ENCODE measurements around the gene ADAT1. TPM values are rescaled to one million over a fixed set of nuclear protein-coding genes. Genes with fewer than 3 reads are reported as not detected.

The ADAT1 gene
- total and polyA plus RNA-seq, 2 of the 13 experiments (the other 11 are each of a cell fraction or from before 2014, with no cell fraction given), result 18.4 to 40.8 TPM

DNA sequence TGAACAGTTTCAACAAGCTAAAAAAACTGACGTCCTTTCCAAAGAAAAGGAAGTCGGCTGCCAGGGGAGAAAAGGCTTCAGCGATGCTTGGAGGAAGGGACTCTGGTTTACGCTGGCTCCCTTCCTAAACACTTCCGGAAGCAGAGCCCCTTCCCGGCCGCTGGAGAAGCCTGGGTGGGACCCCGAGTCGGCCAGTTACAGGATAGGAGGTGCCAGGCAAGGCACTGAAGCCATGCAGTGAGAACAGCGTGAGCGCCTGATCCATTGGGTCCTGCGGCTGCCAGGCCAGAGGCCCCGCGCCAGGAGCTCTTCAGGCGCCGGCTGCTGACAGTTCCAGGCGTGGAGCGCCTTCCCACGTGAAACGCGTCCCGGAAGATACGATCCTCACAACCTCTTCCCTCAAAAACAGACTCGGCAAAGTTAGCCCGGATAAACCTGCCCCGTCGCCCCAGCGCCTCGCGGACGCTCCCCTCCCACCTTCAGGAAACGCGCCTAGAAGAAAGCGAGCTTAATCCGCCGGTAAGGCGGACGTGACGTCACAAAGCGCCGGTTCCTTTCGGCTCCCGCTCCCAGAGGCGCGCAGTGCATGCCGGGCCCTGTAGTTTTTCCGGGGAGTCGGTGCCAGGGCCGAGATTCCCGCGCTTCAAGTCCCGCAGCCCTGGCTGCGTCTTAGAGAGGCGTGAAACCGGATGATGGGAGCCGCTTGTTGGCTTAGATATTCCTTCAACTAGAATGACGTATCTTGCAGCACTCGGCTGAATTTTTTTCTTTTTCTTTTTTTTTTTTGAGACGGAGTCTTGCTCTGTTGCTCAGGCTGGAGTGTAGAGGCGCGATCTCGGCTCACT is at the start of gene ADAT1 (continued):
- no peak for TF ChIP-seq PCBP2 (optimal IDR thresholded peaks at IDR 0.05; ENCODE audit: low read depth, low read length, poor library complexity, severe bottlenecking)
- TF ChIP-seq RCOR2 (CRISPR knock-in tag; IDR thresholded peaks at IDR 0.05), result no peak
- 0 out of 2 replicates have a peak, but pooled peaks have one; percentile 25 for TF ChIP-seq NFIC (IDR thresholded peaks at IDR 0.05; ENCODE audit: low read length)
- peak; percentile 71; the same call in 1 of the 2 replicates for TF ChIP-seq SP1 (IDR thresholded peaks at IDR 0.05)
- 0 out of 2 replicates have a peak, but pooled peaks have one; percentile 48 for TF ChIP-seq SP1 (CRISPR knock-in tag; IDR thresholded peaks at IDR 0.05)
- peak; percentile 59; the same call in 1 of the 2 replicates for TF ChIP-seq MAZ (IDR thresholded peaks at IDR 0.05; ENCODE audit: borderline replicate concordance, low read depth, low read length)
- TF ChIP-seq MAZ (CRISPR knock-in tag; IDR thresholded peaks at IDR 0.05; ENCODE audit: low read depth), result peak; percentile 46; the same call in 1 of the 2 replicates
- TF ChIP-seq, protein P1, sequence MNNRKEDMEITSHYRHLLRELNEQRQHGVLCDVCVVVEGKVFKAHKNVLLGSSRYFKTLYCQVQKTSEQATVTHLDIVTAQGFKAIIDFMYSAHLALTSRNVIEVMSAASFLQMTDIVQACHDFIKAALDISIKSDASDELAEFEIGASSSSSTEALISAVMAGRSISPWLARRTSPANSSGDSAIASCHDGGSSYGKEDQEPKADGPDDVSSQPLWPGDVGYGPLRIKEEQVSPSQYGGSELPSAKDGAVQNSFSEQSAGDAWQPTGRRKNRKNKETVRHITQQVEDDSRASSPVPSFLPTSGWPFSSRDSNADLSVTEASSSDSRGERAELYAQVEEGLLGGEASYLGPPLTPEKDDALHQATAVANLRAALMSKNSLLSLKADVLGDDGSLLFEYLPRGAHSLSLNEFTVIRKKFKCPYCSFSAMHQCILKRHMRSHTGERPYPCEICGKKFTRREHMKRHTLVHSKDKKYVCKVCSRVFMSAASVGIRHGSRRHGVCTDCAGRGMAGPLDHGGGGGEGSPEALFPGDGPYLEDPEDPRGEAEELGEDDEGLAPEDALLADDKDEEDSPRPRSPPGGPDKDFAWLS (CRISPR knock-in tag; IDR thresholded peaks at IDR 0.05; ENCODE audit: borderline replicate concordance), result no peak
- TF ChIP-seq ZSCAN12 (CRISPR knock-in tag; IDR thresholded peaks at IDR 0.05), result peak; percentile 40; the same call in 1 of the 2 replicates
- 0 out of 2 replicates have a peak, but pooled peaks have one; percentile 38 for TF ChIP-seq POGK (CRISPR knock-in tag; conservative IDR thresholded peaks at IDR 0.05)
- no peak; the same call in 1 of the 2 replicates for TF ChIP-seq ZBTB20 (CRISPR knock-in tag; IDR thresholded peaks at IDR 0.05; ENCODE audit: borderline replicate concordance, low read depth)
- TF ChIP-seq ZNF660 (CRISPR knock-in tag; IDR thresholded peaks at IDR 0.05; ENCODE audit: borderline replicate concordance, low read depth), result no peak
- TF ChIP-seq ZNF878 (CRISPR knock-in tag; IDR thresholded peaks at IDR 0.05), result no peak
- no peak for TF ChIP-seq TFAP4 (IDR thresholded peaks at IDR 0.05; ENCODE audit: borderline replicate concordance, low read depth)
- TF ChIP-seq MIER3 (CRISPR knock-in tag; IDR thresholded peaks at IDR 0.05; ENCODE audit: borderline replicate concordance), result peak; percentile 86; the same call in 1 of the 2 replicates
- TF ChIP-seq HCFC1 (IDR thresholded peaks at IDR 0.05; ENCODE audit: low read depth, low read length), result peak; percentile 95
- TF ChIP-seq NFRKB (IDR thresholded peaks at IDR 0.05), result no peak
- TF ChIP-seq YY1 (IDR thresholded peaks at IDR 0.05; ENCODE audit: insufficient read depth, insufficient replicate concordance, low read depth, low read length), result peak; percentile 62
- TF ChIP-seq DNMT1 (CRISPR knock-in tag; IDR thresholded peaks at IDR 0.05), result no peak
- TF ChIP-seq, protein P2, sequence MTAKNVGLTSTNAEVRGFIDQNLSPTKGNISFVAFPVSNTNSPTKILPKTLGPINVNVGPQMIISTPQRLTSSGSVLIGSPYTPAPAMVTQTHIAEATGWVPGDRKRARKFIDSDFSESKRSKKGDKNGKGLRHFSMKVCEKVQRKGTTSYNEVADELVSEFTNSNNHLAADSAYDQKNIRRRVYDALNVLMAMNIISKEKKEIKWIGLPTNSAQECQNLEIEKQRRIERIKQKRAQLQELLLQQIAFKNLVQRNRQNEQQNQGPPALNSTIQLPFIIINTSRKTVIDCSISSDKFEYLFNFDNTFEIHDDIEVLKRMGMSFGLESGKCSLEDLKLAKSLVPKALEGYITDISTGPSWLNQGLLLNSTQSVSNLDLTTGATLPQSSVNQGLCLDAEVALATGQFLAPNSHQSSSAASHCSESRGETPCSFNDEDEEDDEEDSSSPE (CRISPR knock-in tag; IDR thresholded peaks at IDR 0.05), result peak; percentile 99
- TF ChIP-seq ZNF333 (CRISPR knock-in tag; IDR thresholded peaks at IDR 0.05; ENCODE audit: borderline replicate concordance), result no peak
- no peak for TF ChIP-seq KDM6A (CRISPR knock-in tag; IDR thresholded peaks at IDR 0.05; ENCODE audit: low read depth)
- TF ChIP-seq RELA (CRISPR knock-in tag; IDR thresholded peaks at IDR 0.05), result no peak
- TF ChIP-seq, protein P3, sequence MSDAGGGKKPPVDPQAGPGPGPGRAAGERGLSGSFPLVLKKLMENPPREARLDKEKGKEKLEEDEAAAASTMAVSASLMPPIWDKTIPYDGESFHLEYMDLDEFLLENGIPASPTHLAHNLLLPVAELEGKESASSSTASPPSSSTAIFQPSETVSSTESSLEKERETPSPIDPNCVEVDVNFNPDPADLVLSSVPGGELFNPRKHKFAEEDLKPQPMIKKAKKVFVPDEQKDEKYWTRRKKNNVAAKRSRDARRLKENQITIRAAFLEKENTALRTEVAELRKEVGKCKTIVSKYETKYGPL (CRISPR knock-in tag; IDR thresholded peaks at IDR 0.05), result peak; percentile 44; the same call in 1 of the 2 replicates
